HG03066 (cell line): Measurements from ENCODE around the gene PLBD2.
"Not testable (repeated sequence)": the region's sequence is repeated elsewhere in the genome, so short reads cannot be mapped to it uniquely, and the experiment has no call there.

Experiments used
- ATAC-seq: cut with Tn5 transposase; IDR thresholded peaks from one replicate; pipeline ENCODE4 v1.9.1; 2021; ENCODE audit warnings: low read depth; ENCODE audit not compliant: unreplicated experiment

PLBD2 gene

GRCh38 chr12:113333877-113334785, 24.3 kb upstream of the PLBD2 start:
- ATAC-seq, result peak; percentile 14

DNA sequence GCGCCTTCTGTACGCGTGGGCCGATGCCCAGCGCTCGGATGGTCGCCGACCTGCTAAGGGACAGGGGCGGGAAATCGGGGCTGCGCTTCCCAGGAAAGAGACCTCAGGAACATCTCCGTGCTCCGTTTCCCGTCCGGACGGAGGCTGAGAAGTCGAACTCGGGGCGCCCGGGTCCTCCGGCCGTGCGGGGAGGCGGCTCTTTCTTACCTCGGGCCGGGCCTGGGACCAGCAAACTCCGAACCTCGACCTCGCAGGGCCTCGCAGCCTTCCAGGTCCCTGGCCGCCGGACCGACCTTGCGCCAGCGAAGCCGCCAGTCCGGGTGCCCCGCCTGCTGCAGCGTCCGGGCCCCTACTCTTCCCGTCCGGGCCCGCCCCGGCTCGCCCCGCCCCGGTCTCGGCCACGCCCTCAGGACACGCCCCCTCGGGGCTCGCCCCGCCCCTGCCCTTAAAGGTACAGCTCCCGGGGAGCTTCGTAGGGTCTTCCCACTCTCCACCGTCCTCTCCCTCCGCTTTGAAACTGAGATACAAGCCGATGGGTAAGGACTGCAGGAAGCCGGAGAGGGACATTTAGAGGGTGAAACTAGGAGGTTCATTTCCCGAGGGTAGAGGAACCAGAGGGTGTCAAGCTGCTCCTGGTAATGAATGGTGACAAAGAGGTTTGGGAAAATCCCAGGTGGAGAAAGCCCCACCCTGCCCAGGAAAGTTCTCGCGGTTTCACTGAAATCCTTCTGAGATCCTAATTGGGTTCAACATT, 23.4 kb upstream of the PLBD2 start, which contains the start of gene SLC8B1:
Gene SLC8B1, minus strand, starts transcription at position 324 of the 754 bp plus-strand sequence. CDS start 2,231 bp downstream, outside the sequence.
- peak; percentile 93 for ATAC-seq

DNA sequence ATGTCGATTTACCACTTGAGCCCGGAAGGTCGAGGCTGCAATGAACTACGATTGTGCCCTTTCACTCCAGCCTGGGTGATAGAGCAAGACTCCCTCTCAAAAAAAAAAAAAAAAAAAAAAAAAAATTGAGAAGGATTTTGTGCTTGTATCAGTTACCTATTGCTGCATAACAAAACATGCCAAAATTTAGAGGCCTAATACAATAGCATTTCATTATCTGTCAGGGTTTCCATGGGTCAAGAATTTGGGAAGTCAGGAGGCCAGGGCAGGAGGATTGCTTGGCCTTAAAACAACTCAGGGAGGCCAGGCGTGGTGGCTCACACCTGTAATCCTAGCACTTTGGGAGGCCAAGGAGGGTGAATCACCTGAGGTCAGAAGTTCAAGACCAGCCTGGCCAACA, 18.8 kb upstream of the PLBD2 start:
- no peak for ATAC-seq

- ATAC-seq, result no peak
These were observed 18.3 kb upstream of the PLBD2 start for GRCh38 chr12:113340061-113340460.

DNA sequence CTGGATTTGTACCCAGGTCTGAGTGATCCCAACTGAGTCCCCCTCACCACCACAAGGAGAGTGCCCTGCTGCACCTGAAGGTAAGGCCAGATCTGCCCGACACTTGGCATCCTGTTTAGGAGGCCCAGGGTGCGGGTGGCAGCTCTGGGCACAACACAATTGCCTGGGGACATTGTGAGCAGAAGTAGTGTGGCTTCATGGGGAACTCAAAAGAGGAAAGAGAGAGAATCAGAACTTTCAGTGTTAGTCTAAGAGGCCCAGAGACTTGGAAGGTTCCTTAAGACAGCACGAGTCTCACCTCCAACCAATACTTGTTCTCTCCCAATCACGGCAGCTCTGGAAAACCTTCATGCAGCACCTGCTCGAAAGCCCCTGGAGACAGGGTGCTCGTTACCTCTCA, 16.9 kb upstream of the PLBD2 start:
- no peak for ATAC-seq

DNA sequence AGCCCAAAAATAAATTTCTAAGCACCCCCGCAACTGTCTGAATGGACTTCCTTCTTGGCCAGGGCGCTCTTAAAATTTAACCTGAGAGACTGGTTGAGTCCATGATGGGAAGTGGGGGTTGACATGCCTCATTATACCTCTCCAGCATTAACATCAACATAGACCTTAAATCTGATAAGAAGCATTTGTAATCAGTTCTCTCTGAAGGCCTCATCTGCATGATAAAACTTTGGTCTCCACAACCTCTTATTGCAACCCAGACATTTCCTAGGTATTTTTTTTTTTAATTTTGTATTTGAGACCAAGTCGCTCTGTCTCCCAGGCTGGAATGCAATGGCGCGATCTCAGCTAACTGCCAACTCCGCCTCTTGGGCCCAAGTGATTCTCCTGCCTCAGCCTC, 13.1 kb upstream of the PLBD2 start:
- ATAC-seq, result no peak

DNA sequence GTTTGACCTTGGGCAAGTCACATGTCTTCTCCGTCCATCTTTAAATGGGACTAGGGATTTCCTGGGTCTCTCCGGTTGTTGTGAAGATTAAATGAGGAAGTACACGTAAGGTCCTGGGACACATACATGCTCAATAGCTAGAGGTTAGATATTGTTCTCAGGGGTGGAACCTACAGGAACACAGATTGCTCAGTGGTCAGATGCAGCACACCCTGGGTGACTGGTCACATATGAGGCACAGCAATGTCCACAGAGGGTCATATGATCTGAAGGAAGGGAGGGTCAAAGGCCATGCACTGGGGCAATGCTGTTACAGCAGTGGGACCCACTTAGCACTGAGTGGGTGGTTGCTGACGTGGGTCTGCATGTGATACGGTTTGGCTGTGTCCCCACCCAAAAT, 12.0 kb upstream of the PLBD2 start:
- no peak for ATAC-seq

DNA sequence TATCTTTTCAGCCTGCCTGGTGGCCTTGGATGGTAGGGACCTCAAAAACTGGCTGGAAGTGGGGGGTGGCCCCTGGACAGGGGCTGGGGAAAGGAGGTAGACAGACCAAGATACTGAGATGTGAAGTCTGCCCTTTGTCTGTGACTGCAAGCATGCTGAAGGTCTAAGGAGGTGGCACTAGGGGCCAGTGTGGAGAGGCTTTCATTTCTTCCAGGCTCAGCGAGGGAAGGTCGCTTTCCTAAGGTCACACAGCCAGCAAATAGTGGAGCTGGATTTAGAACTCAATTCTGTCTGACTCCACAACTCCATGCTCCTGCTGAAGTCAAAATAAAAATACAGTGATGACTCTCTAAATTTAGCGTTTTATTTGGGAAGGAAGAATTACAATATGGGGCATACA, 11.3 kb upstream of the PLBD2 start:
- ATAC-seq, result no peak

- no peak for ATAC-seq
These were observed 10.5 kb upstream of the PLBD2 start for GRCh38 chr12:113347892-113348291.

GRCh38 chr12:113348849-113349536, 9.4 kb upstream of the PLBD2 start:
- no peak for ATAC-seq

- no peak for ATAC-seq
These were observed 7.3 kb upstream of the PLBD2 start for GRCh38 chr12:113351089-113351488.

GRCh38 chr12:113354192-113354591, 4.2 kb upstream of the PLBD2 start:
- ATAC-seq, result not testable (repeated sequence)

DNA sequence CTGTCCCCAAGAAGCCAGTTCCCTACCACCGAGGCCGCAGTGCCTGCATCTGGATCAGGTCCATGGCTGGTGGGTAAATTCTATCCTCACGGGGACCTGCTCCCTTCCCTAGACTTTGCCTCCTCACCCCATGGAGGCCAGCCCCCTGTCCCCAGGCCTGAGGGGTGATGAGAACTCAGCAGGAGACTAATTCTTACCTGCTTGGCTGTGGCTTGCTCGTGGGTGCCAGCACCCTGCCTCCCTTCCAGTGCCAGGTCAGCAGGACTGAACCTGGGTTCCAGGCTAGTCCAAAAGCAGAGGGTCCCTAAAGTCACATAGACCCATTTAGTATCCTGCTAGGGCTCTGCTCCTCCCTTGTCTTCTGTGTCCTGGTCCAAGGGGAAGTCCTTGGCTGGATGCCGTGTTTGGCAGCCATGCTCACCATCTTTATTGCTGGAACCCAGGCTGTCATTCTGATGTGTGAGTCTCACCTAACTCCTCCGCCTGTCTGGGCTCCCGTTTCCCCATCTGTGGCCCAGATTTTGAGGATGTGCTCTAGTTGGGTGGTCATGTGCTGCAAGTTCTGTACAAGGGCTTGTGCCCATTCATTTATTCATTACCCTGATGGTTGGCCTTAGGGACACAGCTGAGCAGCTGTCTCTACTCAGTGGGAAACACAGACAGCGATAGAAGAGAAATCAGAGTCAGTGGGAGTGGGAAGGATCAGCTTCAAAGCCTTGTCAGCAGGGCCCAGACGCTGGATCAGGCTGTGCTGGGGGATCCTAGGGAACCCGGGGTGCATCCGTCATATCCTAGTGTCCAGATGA, 949 bp downstream of the PLBD2 start:
- ATAC-seq, result no peak

- ATAC-seq, result no peak
These were observed 1.8 kb downstream of the PLBD2 start for GRCh38 chr12:113359939-113360748.

- no peak for ATAC-seq
These were observed 3.4 kb downstream of the PLBD2 start for GRCh38 chr12:113361574-113362370.

- no peak for ATAC-seq
These were observed 6.3 kb downstream of the PLBD2 start for GRCh38 chr12:113364698-113365097.

- ATAC-seq, result no peak
These were observed 7.4 kb downstream of the PLBD2 start for GRCh38 chr12:113365639-113366395.

DNA sequence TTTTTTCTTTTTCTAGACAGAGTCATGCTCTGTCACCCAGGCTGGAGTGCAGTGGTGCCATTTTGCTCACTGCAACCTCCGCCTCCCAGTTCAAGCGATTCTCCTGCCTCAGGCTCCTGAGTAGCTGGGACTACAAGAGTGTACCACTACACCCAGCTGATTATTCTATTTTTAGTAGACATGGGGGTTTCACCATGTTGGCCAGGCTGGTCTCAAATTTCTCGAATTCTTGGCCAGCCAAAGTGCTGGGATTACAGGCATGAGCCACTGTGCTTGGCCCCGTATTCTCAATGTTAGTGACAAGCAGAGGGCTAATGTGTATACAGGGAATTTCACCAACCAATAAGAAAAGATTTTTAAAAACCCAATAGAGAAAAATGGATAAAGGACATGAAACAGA, 8.4 kb downstream of the PLBD2 start:
- no peak for ATAC-seq
